ENCODE measurements around the gene ZYG11A.

Gene ZYG11A

DNA sequence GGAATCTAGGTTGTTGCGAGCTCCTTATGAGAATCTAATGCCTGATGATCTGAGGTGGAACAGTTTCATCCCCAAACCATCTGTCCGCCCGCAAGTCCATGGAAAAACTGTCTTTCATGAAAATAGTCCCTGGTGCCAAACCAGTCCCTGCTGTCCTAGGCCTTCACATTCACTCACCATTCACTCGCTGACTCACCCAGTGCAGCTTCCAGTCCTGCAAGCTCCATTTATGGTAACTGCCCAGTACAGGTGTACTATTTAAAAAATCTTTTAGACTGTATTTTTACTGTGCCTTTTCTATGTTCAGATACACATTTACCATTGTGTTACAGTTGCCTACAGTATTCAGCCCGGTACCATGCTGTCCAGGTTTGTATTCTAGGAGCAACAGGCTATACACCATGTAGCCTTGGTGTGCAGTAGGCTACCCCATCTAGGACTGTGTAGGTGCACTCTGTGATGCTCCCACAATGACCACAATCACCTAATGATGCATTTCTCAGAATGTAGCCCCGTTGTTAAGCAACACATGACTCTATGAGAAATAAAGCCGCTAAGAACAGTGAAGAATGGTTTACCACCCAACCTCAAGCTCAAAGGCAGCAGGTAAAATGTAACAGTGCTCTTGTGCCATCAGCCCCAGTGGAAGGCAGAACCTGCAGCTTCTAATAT lies 76.6 kb downstream of the ZYG11A start:
- TF ChIP-seq ZFX (IDR thresholded peaks at IDR 0.05; ENCODE audit: borderline replicate concordance) = no peak
- TF ChIP-seq, protein P1, sequence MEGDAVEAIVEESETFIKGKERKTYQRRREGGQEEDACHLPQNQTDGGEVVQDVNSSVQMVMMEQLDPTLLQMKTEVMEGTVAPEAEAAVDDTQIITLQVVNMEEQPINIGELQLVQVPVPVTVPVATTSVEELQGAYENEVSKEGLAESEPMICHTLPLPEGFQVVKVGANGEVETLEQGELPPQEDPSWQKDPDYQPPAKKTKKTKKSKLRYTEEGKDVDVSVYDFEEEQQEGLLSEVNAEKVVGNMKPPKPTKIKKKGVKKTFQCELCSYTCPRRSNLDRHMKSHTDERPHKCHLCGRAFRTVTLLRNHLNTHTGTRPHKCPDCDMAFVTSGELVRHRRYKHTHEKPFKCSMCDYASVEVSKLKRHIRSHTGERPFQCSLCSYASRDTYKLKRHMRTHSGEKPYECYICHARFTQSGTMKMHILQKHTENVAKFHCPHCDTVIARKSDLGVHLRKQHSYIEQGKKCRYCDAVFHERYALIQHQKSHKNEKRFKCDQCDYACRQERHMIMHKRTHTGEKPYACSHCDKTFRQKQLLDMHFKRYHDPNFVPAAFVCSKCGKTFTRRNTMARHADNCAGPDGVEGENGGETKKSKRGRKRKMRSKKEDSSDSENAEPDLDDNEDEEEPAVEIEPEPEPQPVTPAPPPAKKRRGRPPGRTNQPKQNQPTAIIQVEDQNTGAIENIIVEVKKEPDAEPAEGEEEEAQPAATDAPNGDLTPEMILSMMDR (IDR thresholded peaks at IDR 0.05) = no peak
- no peak overlapping the region for H3K27ac ChIP-seq

DNA sequence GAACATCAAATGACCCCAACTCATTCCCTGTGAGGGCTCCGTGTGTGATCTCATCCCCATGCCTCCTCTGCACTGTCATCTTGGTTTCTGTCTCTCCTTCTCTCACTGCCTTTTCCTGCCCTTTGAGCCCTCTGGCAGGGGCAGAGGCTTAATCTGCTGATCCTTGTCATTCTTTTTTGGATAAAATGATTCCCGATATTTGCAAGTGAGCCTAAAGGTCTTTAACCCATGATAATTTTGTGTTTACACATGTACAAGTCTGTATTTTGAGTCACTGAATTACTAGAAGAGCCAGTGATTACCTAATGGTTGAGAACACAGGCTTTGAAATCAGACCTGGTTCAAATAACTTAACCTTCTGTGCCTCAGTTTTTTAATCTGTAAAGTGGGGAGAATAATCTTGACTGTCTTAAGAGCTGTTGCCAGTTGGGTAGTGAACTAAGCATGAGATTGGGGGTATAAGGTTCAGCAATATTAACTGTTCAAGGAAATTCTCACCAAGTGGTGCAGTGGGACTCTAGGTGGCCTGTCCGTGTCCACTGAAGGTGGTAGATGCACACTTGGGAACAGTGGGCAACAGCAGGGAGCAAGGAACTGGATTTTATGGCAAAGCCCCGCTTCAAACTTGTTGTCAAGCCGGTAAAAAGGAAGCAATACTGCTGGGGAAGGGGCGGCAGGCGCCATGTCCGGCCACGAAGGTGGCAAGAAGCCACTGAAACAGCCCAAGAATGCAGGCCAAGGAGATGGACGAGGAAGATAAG lies 77.3 kb downstream of the ZYG11A start:
- TF ChIP-seq ZFX (IDR thresholded peaks at IDR 0.05; ENCODE audit: borderline replicate concordance) = no peak
- TF ChIP-seq, protein P1 (IDR thresholded peaks at IDR 0.05) = no peak
- H3K27ac ChIP-seq = no peak overlapping the region

DNA sequence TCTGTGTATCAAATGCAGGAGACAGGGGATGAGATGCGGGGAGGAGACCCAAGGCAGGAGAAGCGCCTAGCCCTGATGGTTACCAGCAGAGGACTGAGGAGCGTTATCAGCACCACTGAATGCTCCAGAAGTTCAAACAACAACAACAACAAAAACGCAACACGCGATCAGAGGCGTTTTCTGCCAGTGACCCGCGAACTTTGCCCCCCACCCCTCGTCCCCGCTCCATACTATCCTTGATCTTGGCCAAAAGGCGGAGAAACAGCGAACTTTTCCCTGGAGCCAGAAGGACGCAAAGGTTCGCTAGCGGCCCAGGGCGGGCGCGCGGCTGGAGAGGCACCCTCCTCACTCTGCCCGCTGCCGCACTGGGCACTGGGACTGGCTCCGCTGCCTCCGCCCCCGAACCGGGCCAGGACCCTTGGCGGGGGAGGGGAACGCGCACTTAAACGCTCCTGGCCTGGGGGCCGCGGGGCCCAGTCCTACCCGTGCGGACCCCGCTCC lies 78.3 kb downstream of the ZYG11A start:
- peak overlapping the region; percentile 70 for H3K27ac ChIP-seq
- TF ChIP-seq, protein P1 (IDR thresholded peaks at IDR 0.05) = no peak
- TF ChIP-seq ZFX (IDR thresholded peaks at IDR 0.05; ENCODE audit: borderline replicate concordance) = no peak

- H3K27ac ChIP-seq = peak overlapping the region; percentile 69
- TF ChIP-seq ZFX (IDR thresholded peaks at IDR 0.05; ENCODE audit: borderline replicate concordance) = no peak
- TF ChIP-seq, protein P1 (IDR thresholded peaks at IDR 0.05) = no peak
These were observed 83.0 kb downstream of the ZYG11A start for GRCh38 chr1:52925571-52926005.

DNA sequence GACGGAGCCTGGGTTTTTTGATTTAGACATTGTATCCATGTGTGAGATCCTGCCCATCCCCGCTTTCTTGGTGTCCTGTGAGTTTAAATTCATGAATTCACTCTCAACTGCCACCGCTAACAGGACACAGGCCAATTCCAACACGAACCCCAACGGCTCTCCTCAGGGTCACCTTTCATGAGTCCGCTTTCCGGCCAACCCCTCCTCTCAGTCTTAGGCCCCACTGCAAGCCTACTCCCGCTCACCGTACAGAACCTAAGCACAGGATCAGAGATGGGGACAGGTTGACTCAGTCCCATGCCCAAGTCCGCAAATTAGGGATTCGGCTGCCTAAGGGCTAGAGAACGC lies 84.3 kb downstream of the ZYG11A start:
- H3K27ac ChIP-seq = peak overlapping the region; percentile 69
- TF ChIP-seq, protein P1 (IDR thresholded peaks at IDR 0.05) = no peak
- no peak for TF ChIP-seq ZFX (IDR thresholded peaks at IDR 0.05; ENCODE audit: borderline replicate concordance)

DNA sequence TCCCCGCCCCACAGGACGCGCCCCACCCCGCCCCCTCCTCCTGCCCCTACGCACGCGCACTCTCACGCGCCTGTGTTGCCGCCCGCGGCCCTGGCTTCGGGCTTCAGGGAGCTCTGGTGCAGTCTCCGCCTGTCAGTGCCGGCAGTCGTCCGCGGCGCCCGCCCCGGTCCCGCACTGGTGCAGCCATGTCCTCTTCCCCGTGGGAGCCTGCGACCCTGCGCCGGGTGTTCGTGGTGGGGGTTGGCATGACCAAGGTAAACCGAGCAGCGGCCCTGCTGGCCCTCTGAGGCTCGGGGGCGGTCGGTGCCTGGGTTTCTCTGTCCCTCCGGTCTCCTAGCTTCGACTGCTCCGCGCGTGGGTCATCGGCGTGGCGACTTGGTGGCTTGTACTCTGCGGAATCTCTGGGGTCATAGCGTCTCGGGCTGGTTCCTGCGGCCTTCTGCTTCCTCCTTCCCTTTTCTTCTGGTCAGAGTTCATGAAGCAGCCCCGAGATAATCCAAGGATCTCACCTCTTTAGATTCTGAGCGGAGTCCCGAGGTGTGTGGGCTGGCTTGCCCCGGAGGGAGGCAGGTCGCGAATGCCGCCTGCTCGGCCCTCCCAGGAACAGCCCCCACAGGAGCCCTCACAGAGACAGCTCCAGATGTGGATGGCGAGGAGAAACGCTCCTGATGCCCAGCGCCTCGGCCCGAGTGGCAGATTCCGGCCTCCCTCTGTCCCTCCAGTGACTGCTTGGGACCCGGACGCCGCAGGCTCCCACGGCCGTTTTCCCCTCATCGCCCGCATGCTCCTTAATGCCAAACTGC lies 84.9 kb downstream of the ZYG11A start, which contains the start of gene SCP2:
Gene SCP2, plus strand, starts transcription at position 65 of the 803 bp plus-strand sequence. Its CDS starts 121 bp downstream, at position 186.
- H3K27ac ChIP-seq = peak within 1 kb of the TSS; percentile 69
- TF ChIP-seq, protein P1 (IDR thresholded peaks at IDR 0.05) = no peak
- TF ChIP-seq ZFX (IDR thresholded peaks at IDR 0.05; ENCODE audit: borderline replicate concordance) = no peak

Measured in 22Rv1 (cell line).